Omental fat pad (tissue), 4 donors: ENCODE data around the gene SYNE2. TPM values are rescaled to one million over a fixed set of nuclear protein-coding genes. Genes with fewer than 3 reads are reported as not detected.

ENCODE experiments used
- ATAC-seq: fragments of 150-250 bp; one replicate; pipeline ENCODE4 v1.9.1; 2016; ENCODE audit warnings: mild to moderate bottlenecking, moderate library complexity; ENCODE audit not compliant: low FRiP score
- DNase-seq: peaks from one replicate; pipeline ENCODE4 v3.0.0-alpha.2; 2019; ENCODE audit warnings: low spot score
- CTCF ChIP-seq, 3 donors: fragments of 450-650 bp; IDR thresholded peaks; one replicate each; pipeline ENCODE4 v1.5.1; 2016 to 2017; ENCODE audit warnings: antibody characterized with exemption in 3 of 3, mild to moderate bottlenecking in 3 of 3, moderate library complexity in 2 of 3
- total RNA-seq, 4 donors: library from RNA; depleted of rRNA; stranded (reverse); fragments of >200 nt; gene quantifications; one replicate each; pipeline ENCODE4 v1.1.0, GENCODE V29; 2016

The SYNE2 gene
- total RNA-seq, 4 donors from 2014 or later = 162 to 274 (median 207) TPM

GRCh38 chr14:63956326-63956725, 103.5 kb downstream of the SYNE2 start:
- TF ChIP-seq CTCF (IDR thresholded peaks at IDR 0.05) = no peak
- DNase-seq = no peak
- no peak for ATAC-seq

GRCh38 chr14:63960926-63961567, 108.2 kb downstream of the SYNE2 start:
- no peak for TF ChIP-seq CTCF (IDR thresholded peaks at IDR 0.05)
- ATAC-seq (no peak), DNase-seq (no peak)

- no peak for TF ChIP-seq CTCF (IDR thresholded peaks at IDR 0.05)
- DNase-seq (no peak), ATAC-seq (no peak)
Measured at GRCh38 chr14:63962906-63963305, 110.1 kb downstream of the SYNE2 start.

- no peak for DNase-seq
- no peak for ATAC-seq
- no peak for TF ChIP-seq CTCF (IDR thresholded peaks at IDR 0.05)
Measured at GRCh38 chr14:63963439-63963838, 110.6 kb downstream of the SYNE2 start.

GRCh38 chr14:63964113-63964512, 111.3 kb downstream of the SYNE2 start:
- no peak for TF ChIP-seq CTCF (IDR thresholded peaks at IDR 0.05)
- no peak for ATAC-seq
- no peak for DNase-seq

- no peak for DNase-seq
- no peak for TF ChIP-seq CTCF (IDR thresholded peaks at IDR 0.05)
- ATAC-seq = no peak
Measured at GRCh38 chr14:63966407-63966806, 113.6 kb downstream of the SYNE2 start.

- no peak for DNase-seq
- no peak for ATAC-seq
- no peak for TF ChIP-seq CTCF (IDR thresholded peaks at IDR 0.05)
Measured at GRCh38 chr14:63972323-63972932, 119.6 kb downstream of the SYNE2 start.
